GM23338 (cell line): Measurements from ENCODE around the gene EN2. TPM values are rescaled to one million over a fixed set of nuclear protein-coding genes. Genes with fewer than 3 reads are reported as not detected.

Source experiments
- ATAC-seq: fragments of 200-7000 bp; cut with Tn5 transposase; 3 replicates; pipeline ENCODE4 v1.9.1; 2020
- DNase-seq: peaks from one replicate; pipeline ENCODE4 v3.0.0-alpha.2; 2015; ENCODE audit warnings: low spot score
- H2AFZ ChIP-seq: fragments of 200-600 bp; sonication (generic); 2 replicates; pipeline ENCODE4 v1.8.0; 2016; ENCODE audit warnings: antibody characterized with exemption, mild to moderate bottlenecking, moderate library complexity
- H3F3A ChIP-seq: fragments of 200-600 bp; sonication (generic); replicated peaks from 2 replicates; pipeline ENCODE4 v1.8.0; 2017; ENCODE audit warnings: antibody characterized with exemption, mixed run types, low read depth
- H3K27ac ChIP-seq: fragments of 200-600 bp; sonication (generic); 2 replicates; pipeline ENCODE4 v1.6.1; 2016; ENCODE audit warnings: low read depth
- H3K27me3 ChIP-seq: fragments of 200-600 bp; sonication (generic); 2 replicates; pipeline ENCODE4 v1.8.0; 2016; ENCODE audit warnings: mild to moderate bottlenecking, mixed run types, moderate library complexity; ENCODE audit not compliant: insufficient read depth
- H3K36me3 ChIP-seq: fragments of 200-600 bp; sonication (generic); 2 replicates; pipeline ENCODE4 v1.8.0; 2016; ENCODE audit warnings: mild to moderate bottlenecking; ENCODE audit not compliant: insufficient read depth
- H3K4me1 ChIP-seq: fragments of 200-600 bp; sonication (generic); 2 replicates; pipeline ENCODE4 v1.8.0; 2016; ENCODE audit warnings: mild to moderate bottlenecking, moderate library complexity; ENCODE audit not compliant: insufficient read depth
- H3K4me2 ChIP-seq: fragments of 200-600 bp; sonication (generic); 2 replicates; pipeline ENCODE4 v1.7.1; 2017; ENCODE audit warnings: mixed run types
- H3K4me3 ChIP-seq: fragments of 200-600 bp; sonication (generic); 2 replicates; pipeline ENCODE4 v1.6.1; 2016; ENCODE audit warnings: mixed run types
- H3K79me2 ChIP-seq: fragments of 200-600 bp; sonication (generic); replicated peaks from 2 replicates; pipeline ENCODE4 v1.8.0; 2017; ENCODE audit warnings: mild to moderate bottlenecking; ENCODE audit not compliant: insufficient read depth
- H3K9me2 ChIP-seq: fragments of 200-600 bp; sonication (generic); 2 replicates; pipeline ENCODE4 v1.8.0; 2017; ENCODE audit not compliant: insufficient read depth
- H4K20me1 ChIP-seq: fragments of 200-600 bp; sonication (generic); replicated peaks from 2 replicates; pipeline ENCODE4 v1.8.0; 2017; ENCODE audit warnings: mild to moderate bottlenecking; ENCODE audit not compliant: insufficient read depth
- H3K27ac Mint-ChIP-seq: 2 replicates; pipeline ENCODE4 v1.8.0; 2020; ENCODE audit warnings: inconsistent platforms, mild to moderate bottlenecking, moderate library complexity, mixed read lengths
- H3K27me3 Mint-ChIP-seq: 3 replicates; pipeline ENCODE4 v1.8.0; 2022; ENCODE audit warnings: low read depth, mild to moderate bottlenecking, moderate library complexity, mixed read lengths, inconsistent platforms; ENCODE audit not compliant: insufficient read depth, poor library complexity
- H3K36me3 Mint-ChIP-seq: 3 replicates; pipeline ENCODE4 v1.8.0; 2021; ENCODE audit warnings: low read depth, mild to moderate bottlenecking, inconsistent platforms, moderate library complexity, mixed read lengths
- H3K4me1 Mint-ChIP-seq: 3 replicates; pipeline ENCODE4 v1.8.0; 2020; ENCODE audit warnings: mild to moderate bottlenecking, inconsistent platforms, mixed read lengths
- H3K4me3 Mint-ChIP-seq: 3 replicates; pipeline ENCODE4 v1.8.0; 2021; ENCODE audit warnings: moderate library complexity, mild to moderate bottlenecking, inconsistent platforms, mixed read lengths
- H3K9me3 Mint-ChIP-seq: 3 replicates; pipeline ENCODE4 v1.8.0; 2020; ENCODE audit warnings: moderate library complexity, mild to moderate bottlenecking, inconsistent platforms, mixed read lengths
- CREB1 ChIP-seq: fragments of 250-450 bp; sonication (Bioruptor Pico); IDR thresholded peaks from 2 replicates; pipeline ENCODE4 v1.5.0; 2020; ENCODE audit warnings: low read depth, mild to moderate bottlenecking, moderate library complexity
- EZH2 ChIP-seq: fragments of 200-600 bp; sonication (generic); IDR thresholded peaks from one replicate; pipeline ENCODE4 v1.8.0; 2017; ENCODE audit warnings: antibody characterized with exemption, mild to moderate bottlenecking, low read depth; ENCODE audit not compliant: unreplicated experiment
- EZH2phosphoT487 ChIP-seq: fragments of 200-600 bp; sonication (generic); IDR thresholded peaks from one replicate; pipeline ENCODE4 v1.8.1; 2018; ENCODE audit warnings: antibody characterized with exemption; ENCODE audit not compliant: unreplicated experiment
- JUNB ChIP-seq: IDR thresholded peaks from one replicate; pipeline ENCODE4 v1.6.1; 2016; ENCODE audit warnings: antibody characterized with exemption; ENCODE audit not compliant: unreplicated experiment
- NANOG ChIP-seq: IDR thresholded peaks from 2 replicates; pipeline ENCODE4 v1.6.1; 2016; ENCODE audit warnings: antibody characterized with exemption, borderline replicate concordance
- POLR2AphosphoS5 ChIP-seq: IDR thresholded peaks from 2 replicates; pipeline ENCODE4 v1.6.1; 2016; ENCODE audit warnings: antibody characterized with exemption, low read depth
- STAT1 ChIP-seq: IDR thresholded peaks from one replicate; pipeline ENCODE4 v1.6.1; 2016; ENCODE audit warnings: antibody characterized with exemption; ENCODE audit not compliant: unreplicated experiment
- ZNF114 ChIP-seq: fragments of 250-450 bp; sonication (Bioruptor Pico); IDR thresholded peaks from 2 replicates; pipeline ENCODE4 v1.5.0; 2020; ENCODE audit warnings: mild to moderate bottlenecking, moderate library complexity
- ZNF331 ChIP-seq: fragments of 250-450 bp; sonication (Bioruptor Pico); IDR thresholded peaks from 2 replicates; pipeline ENCODE4 v1.5.0; 2020; ENCODE audit warnings: low read depth, mild to moderate bottlenecking, moderate library complexity
- ZNF462 ChIP-seq: fragments of 250-450 bp; sonication (Bioruptor Pico); IDR thresholded peaks from 2 replicates; pipeline ENCODE4 v1.5.0; 2020; ENCODE audit warnings: mild to moderate bottlenecking, moderate library complexity
- polyA plus RNA-seq: library from polyadenylated mRNA; unstranded; fragments of >200 nt; fragmentation: Nextera tagmentation; extraction: Ambion mirVana; gene quantifications from 2 replicates; pipeline ENCODE4 v1.2.1, GENCODE V29; 2016
- total RNA-seq: library from RNA; depleted of rRNA; stranded (reverse); fragments of >200 nt; shearing (Covaris generic); gene quantifications from 2 replicates; pipeline ENCODE4 v1.2.3, GENCODE V29; 2014
- TF ChIP-seq, protein P1 (sequence below): IDR thresholded peaks from one replicate; pipeline ENCODE4 v1.6.1; 2018; ENCODE audit warnings: antibody characterized with exemption; ENCODE audit not compliant: unreplicated experiment
- TF ChIP-seq, protein P2 (sequence below): IDR thresholded peaks from 2 replicates; pipeline ENCODE4 v1.6.1; 2016; ENCODE audit warnings: antibody characterized with exemption
- TF ChIP-seq, protein P3 (sequence below), 2 experiments: fragments of 200-600 bp in 1 of 2; sonication (generic) in 1 of 2; conservative IDR thresholded peaks; 2 replicates each; pipeline versions ENCODE4 v1.5.1 to v1.6.1; 2016 to 2017; ENCODE audit warnings: antibody characterized with exemption in 2 of 2, low read depth in 2 of 2, mild to moderate bottlenecking in 2 of 2, moderate library complexity in 1 of 2

Gene EN2
- total and polyA plus RNA-seq, 2 experiments from 2014 or later = not detected

GRCh38 chr7:155508376-155509358 lies 50.7 kb downstream of the EN2 start:
- H3K4me1 Mint-ChIP-seq = peaks cover 45% of the 10 kb centered on the region
- H3K4me2 ChIP-seq = peak overlapping the region; percentile 75

More at GRCh38 chr7:155508376-155509358, 50.7 kb downstream of the EN2 start:
- Histone ChIP-seq H3K4me3 (peak overlapping the region; percentile 46), H3F3A (peaks cover 13% of the 10 kb centered on the region; the same call in 1 of the 2 replicates), H3K4me1 (peaks cover 46% of the 10 kb centered on the region), H3K36me3 (no peaks in the 10 kb centered on the region), H2AFZ (no peak overlapping the region), H4K20me1 (peaks cover 20% of the 10 kb centered on the region), H3K79me2 (no peaks in the 10 kb centered on the region), H3K27me3 (peaks cover 97% of the 10 kb centered on the region), H3K27ac (no peak overlapping the region), H3K9me2 (no peaks in the 10 kb centered on the region)
- DNase-seq = peak; percentile 65
- Mint-ChIP-seq H3K9me3 (no peaks in the 10 kb centered on the region), H3K27me3 (peaks cover 95% of the 10 kb centered on the region), H3K27ac (no peak overlapping the region), H3K4me3 (peak overlapping the region; percentile 64), H3K36me3 (no peaks in the 10 kb centered on the region)
- no peak for ATAC-seq
- TF ChIP-seq CREB1 = no peak
- TF ChIP-seq EZH2 = no peak
- TF ChIP-seq EZH2phosphoT487 = no peak
- no peak for TF ChIP-seq NANOG
- TF ChIP-seq, protein P1, sequence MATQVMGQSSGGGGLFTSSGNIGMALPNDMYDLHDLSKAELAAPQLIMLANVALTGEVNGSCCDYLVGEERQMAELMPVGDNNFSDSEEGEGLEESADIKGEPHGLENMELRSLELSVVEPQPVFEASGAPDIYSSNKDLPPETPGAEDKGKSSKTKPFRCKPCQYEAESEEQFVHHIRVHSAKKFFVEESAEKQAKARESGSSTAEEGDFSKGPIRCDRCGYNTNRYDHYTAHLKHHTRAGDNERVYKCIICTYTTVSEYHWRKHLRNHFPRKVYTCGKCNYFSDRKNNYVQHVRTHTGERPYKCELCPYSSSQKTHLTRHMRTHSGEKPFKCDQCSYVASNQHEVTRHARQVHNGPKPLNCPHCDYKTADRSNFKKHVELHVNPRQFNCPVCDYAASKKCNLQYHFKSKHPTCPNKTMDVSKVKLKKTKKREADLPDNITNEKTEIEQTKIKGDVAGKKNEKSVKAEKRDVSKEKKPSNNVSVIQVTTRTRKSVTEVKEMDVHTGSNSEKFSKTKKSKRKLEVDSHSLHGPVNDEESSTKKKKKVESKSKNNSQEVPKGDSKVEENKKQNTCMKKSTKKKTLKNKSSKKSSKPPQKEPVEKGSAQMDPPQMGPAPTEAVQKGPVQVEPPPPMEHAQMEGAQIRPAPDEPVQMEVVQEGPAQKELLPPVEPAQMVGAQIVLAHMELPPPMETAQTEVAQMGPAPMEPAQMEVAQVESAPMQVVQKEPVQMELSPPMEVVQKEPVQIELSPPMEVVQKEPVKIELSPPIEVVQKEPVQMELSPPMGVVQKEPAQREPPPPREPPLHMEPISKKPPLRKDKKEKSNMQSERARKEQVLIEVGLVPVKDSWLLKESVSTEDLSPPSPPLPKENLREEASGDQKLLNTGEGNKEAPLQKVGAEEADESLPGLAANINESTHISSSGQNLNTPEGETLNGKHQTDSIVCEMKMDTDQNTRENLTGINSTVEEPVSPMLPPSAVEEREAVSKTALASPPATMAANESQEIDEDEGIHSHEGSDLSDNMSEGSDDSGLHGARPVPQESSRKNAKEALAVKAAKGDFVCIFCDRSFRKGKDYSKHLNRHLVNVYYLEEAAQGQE = no peak
- TF ChIP-seq, protein P2, sequence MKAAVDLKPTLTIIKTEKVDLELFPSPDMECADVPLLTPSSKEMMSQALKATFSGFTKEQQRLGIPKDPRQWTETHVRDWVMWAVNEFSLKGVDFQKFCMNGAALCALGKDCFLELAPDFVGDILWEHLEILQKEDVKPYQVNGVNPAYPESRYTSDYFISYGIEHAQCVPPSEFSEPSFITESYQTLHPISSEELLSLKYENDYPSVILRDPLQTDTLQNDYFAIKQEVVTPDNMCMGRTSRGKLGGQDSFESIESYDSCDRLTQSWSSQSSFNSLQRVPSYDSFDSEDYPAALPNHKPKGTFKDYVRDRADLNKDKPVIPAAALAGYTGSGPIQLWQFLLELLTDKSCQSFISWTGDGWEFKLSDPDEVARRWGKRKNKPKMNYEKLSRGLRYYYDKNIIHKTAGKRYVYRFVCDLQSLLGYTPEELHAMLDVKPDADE = no peak
- no peak for TF ChIP-seq POLR2AphosphoS5
- no peak for TF ChIP-seq ZNF462 (CRISPR knock-in tag)
- no peak for TF ChIP-seq ZNF114
- TF ChIP-seq STAT1 = no peak
- TF ChIP-seq JUNB = no peak
- TF ChIP-seq ZNF331 (CRISPR knock-in tag) = no peak
- TF ChIP-seq, protein P3, sequence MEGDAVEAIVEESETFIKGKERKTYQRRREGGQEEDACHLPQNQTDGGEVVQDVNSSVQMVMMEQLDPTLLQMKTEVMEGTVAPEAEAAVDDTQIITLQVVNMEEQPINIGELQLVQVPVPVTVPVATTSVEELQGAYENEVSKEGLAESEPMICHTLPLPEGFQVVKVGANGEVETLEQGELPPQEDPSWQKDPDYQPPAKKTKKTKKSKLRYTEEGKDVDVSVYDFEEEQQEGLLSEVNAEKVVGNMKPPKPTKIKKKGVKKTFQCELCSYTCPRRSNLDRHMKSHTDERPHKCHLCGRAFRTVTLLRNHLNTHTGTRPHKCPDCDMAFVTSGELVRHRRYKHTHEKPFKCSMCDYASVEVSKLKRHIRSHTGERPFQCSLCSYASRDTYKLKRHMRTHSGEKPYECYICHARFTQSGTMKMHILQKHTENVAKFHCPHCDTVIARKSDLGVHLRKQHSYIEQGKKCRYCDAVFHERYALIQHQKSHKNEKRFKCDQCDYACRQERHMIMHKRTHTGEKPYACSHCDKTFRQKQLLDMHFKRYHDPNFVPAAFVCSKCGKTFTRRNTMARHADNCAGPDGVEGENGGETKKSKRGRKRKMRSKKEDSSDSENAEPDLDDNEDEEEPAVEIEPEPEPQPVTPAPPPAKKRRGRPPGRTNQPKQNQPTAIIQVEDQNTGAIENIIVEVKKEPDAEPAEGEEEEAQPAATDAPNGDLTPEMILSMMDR (conservative IDR thresholded peaks at IDR 0.05; ENCODE audit: low read depth in 2 of 2) = no peak
